Stimulated activated CD4-positive, alpha-beta T cell treated with anti-CD3 and anti-CD28 coated beads, Interleukin-12 subunit alpha, Interleukin-12 subunit beta, amount 100 ng/mL, for 4 hours (primary cell): ENCODE data around the gene DHRS4.
A peak's percentile ranks its signal among the peaks of the same experiment; 100 is the strongest.
"Not testable (repeated sequence)": the region's sequence is repeated elsewhere in the genome, so short reads cannot be mapped to it uniquely, and the experiment has no call there.

ENCODE experiments used
- DNase-seq: peaks from one replicate; pipeline ENCODE4 v3.0.0-alpha.2; 2020

Gene DHRS4

DNA sequence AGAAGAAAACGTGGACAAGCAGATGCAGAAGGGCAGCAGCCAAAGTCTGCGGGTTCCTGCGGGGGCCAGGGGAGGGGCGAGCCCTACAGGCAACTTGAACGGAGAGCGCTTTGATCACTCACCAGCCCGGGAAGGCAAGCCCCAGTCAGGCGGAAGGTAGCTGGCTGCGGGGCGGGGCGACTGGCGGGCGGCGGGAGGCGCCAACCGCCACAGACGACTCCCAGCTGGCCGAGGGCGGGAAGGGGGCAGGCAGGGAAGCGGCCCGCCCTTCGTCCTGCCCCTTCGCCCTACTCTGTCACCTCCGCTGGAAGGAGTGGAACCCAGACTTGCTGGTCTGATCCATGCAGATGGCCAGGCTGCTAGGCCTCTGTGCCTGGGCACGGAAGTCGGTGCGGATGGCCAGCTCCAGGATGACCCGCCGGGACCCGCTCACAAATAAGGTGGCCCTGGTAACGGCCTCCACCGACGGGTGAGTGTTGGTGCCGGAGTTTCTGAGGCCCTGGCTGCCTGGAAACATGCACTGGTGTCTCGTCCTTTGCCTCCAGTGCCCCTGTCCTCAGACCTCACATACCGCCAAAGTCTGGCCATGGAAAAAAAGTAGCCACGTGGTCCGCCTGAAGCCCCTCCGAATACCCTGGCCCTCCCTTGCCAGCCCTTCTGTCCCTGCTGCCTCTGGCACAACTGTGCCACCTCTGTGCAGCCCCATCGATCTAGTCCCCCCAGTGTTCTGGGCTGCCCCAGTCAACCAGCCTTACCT lies 35.2 kb downstream of the DHRS4 start, which contains the start of gene DHRS4L2:
DHRS4L2 (plus strand) TSS at position 323 of the 757 bp plus-strand sequence; CDS start at position 342, 19 bp downstream.
- DNase-seq = peak; percentile 80

DNA sequence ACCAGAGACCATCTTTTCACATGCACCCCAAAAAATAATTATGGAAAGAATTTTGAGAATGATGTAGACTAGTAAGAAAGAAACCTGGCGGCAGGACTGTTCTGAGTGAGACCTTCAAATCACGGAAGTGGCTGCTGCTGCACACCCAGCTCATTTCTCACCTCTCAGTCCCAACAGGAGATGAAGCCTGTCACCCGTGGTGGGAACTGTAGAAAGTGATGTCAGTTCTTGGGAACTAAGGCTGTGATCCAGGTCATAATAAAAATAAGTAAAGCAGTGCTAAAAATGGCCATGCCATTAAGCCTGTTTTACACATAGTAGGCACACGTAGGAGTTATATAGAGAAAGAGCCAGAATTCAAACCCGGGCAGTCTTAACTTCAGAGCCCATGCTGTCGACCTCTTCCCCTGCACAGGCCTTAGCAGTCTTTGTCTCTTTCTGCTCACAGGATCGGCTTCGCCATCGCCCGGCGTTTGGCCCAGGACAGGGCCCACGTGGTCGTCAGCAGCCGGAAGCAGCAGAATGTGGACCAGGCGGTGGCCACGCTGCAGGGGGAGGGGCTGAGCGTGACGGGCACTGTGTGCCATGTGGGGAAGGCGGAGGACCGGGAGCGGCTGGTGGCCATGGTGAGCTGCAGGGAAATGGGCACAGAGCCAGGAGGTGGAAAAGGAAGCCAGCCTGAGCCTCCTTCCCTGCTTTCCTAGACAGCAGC lies 36.3 kb downstream of the DHRS4 start:
- not testable (repeated sequence) for DNase-seq

DNA sequence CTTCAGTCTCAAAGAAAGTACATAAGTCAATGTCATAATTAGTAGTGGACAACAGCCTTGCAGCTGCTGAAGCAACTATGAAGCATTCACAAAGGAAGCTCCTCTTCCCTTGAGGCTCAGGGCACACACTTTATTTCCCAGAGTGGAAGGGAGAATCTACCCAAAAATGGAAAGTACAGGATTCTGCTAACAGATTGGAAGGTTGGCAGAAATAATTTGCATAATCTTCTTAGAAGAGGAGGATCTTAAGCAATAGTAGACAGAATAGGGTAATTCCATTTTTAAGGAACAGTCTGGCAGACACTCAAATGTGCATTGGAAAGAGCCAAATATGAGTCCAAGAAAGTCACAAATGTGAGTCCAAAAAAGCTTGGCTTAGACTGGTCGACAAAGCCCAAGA lies 37.4 kb downstream of the DHRS4 start:
- not testable (repeated sequence) for DNase-seq

DNA sequence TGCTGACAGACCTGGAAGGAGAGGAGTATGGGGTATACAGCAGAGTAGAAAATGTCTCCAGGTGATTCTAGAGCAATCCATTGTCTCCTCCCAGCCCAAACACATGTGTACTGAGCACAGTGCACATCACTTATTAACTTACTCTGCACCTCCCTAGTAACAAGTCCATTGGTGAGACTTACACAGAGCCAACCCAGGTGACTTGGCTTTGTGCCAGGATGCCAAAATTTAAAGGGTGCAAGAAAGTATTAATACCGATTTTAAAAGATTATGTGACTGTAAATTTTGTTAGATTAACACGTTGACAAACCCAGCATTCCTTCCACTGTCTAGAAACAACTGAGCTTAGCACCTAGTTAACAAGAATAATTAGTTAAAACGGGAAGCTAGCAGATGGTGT lies 39.5 kb downstream of the DHRS4 start:
- not testable (repeated sequence) for DNase-seq

DNA sequence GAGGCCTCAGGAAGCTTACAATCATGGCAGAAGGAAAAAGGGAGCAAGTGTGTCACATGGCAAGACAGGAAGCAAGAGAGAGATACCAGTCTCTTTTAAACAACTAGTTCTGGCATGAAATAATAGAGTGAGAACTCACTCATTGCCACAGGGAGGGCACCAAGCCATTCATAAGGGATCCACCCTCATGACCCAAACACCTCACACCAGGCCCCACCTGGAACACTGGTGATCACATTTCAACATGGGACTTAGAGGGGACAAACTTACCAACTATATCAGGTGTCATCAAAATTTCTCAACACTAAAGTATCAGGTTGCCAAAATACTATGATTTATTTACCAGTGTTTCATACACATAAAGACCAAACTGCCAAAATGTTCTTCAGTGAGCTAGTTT lies 42.4 kb downstream of the DHRS4 start:
- not testable (repeated sequence) for DNase-seq

DNA sequence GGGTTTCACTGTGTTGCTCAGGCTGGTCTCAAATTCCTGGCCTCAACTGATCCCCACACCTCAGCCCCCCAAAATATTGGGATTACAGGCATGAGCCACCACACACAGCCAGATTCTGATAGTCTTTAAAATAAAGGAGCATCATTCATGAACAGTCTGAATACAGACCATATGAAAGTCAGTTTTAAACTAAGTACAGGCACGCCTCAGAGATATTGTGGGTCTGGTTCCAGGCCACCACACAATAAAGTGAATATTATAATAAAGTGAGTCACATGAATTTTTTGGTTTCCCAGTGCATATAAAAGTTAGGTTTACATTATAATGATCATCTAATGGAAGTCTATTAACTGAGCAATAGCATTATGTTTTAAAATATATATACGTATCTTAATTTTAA lies 43.3 kb downstream of the DHRS4 start:
- DNase-seq = not testable (repeated sequence)

DNA sequence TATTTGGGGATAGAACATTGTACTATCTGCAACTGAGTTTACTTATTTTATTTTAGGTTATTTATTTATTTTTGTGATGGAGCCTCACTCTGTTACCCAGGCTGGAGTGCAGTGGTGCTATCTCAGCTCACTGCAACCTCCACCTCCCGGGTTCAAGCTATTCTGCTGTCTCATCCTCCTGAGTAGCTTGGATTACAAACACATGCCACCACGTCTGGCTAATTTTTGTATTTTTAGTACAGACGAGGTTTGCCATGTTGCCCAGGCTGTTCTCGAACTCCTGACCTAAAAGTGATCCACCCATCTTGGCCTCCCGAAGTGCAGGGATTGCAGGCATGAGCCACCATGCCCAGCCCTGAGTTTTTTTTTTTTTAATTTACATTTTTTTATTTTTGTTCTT lies 46.1 kb downstream of the DHRS4 start:
- DNase-seq = not testable (repeated sequence)

DNA sequence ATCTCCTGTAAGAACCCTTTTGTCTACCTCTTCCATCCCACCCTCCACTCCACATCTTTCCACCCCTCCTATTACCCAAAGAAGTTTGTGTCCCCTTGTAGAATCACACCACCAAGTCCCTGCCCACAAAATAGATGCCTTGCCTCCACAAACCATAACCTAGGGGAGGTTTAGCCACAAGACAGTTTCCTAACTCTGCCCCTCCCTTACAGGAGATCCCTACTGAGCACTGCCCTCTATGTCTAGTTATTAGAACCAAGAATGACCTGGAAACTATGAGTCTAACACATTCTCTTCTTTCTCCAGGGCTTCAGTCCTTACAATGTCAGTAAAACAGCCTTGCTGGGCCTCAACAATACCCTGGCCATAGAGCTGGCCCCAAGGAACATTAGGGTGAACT lies 47.5 kb downstream of the DHRS4 start:
- not testable (repeated sequence) for DNase-seq

DNA sequence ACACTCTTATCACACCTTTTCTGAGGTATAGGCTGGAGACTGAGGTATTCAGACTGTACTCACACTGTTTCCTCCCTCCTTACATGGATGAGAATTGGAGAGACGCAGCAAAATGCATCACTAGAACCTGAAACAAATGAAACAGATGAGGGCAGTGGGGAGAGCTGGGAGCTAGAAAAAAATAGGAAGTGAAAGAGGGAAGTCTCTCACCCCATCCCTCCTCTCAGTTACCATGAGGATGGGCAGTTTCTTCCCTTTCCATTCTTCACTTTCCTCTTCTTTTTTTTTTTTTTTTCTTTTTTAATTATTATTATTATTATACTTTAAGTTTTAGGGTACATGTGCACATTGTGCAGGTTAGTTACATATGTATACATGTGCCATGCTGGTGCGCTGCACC lies 48.1 kb downstream of the DHRS4 start:
- DNase-seq = not testable (repeated sequence)

DNA sequence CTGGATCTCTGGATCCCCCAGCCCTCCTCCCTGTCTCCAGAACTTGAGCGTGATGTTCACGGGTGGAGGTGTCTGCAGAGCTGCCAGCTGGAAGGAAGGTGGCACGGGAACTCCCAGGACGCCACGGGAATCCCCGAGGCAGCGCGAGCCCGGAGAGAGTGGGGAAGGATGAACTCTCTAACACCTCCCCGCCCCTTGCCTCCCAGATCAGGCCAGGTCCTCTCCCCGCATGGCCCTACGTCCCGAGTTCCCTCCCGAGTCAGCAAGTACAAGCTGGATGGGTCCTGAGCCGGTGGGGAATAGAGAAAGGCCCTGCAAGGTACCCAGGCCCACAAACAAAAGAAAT lies 52.9 kb downstream of the DHRS4 start:
- DNase-seq = not testable (repeated sequence)

DNA sequence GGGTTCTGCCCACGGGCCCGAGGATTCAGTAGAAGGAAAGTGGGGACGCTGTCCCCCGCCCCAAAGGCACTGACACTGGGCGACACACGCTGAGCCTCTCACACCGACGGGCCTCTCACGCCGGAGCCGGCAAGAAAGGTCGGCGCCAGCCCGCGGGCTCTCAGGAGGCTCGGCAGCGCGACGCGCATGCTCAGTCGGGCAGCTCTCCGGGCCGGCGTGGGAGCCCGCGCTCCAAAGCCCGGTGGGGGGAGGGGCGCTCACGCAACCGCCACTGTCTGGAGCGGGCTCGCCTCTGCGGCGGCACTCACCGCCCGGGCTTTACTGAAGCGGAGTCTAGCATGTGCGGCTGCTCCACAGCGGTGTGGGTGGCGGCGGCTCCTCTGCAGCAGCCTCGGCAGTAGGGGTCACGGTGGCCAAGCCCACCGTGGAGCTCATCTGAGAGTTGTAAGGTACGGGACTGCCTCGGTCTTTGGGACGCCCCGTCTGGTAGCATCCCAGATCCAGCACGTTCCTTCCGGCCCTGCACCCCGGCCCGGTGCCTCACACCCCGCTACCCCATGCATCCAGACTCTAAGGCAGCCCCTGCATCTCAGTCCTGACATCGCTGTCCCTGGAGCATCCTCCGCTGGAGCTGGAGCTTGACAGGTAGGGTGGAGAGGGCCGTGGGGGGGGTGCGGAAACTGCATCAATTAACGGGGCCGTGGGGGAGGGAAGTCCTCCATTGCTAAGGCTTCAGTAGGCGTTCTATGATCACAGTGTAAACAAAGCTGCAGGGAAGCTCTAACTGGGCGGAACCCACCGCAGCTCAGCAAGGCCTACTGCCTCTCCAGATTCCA lies 53.5 kb downstream of the DHRS4 start:
- peak; percentile 68 for DNase-seq

DNA sequence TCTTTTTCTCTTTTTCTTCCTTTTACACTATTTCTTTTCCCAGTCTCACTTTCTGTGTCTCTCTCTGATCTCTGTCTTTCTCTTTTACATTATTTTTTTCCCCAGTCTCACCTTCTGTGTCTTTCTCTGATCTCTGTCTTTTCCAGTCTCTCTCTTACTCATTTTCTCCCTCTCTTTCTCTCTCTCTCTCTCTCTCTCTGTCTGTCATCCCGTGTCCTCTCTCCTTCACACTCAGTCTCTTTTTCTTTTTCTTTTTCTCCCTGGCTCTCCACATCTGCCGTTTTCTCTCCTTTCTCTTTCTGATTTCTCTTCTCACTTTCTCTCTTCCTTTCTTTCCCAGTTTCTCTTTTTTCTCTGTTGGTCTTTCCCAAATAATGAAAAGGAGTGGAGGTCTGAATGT lies 57.5 kb downstream of the DHRS4 start:
- DNase-seq = no peak

DNA sequence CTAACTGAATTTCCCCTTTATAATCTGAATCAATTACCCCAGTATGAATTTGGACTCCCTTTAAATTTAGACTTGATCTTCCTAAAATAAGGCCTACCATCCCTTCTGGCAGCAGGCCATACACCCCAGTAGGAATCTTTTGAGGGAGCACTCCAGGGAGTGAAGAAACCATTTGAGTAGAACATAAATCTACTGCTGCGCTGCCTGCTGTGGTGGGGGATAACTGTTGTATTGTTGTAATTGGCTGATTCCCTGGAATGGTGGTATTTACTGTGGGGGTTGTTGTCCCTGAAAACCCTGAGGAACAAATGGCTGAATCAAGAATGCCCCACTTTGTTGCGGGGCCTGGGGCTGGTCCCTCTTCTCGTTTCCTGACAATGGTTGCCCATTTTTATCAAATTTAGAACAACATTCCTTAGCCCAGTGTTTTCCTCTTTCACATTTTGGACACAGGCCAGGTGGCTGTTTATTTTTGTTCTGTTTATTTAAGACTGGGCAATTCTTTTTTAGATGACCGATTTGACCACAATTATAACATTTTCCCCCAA lies 59.2 kb downstream of the DHRS4 start:
- not testable (repeated sequence) for DNase-seq

DNA sequence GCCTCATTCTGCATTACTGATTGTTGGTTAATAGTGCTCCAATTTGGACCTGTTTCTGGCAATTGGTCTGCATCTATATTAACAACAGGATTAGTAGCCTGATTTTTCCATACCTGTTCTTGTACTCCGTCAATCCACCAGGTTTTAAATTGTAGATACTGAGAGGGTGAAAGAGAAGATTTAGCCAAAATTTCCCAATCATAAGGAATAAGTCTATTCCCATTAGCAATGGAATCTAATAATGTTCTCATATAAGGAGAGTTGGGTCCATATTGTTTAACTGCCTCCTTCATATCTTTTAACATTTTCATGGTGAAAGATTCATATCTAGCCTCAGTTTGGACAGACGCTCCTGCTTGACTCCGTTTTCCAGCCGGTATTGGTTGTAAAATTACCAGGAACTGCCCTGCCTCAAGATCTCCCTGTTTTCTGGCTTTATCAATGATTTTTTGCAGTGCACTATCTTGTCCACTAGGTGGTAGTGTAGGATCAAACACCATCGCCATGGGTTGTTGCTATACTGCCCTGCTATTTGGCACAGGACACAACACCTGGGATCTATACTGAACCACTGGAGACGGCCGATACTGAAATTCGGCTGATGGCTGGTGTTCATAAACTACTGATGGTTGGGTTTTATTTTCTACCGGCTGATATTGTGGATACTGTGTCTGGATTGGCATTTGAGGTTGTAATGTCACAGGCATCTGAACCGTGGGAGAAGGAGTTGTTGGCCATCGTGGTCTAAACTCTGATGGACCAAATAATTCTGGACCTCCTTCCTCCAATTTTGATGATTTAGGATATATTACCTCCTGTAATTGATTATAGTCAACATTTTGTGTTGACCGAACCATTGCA lies 60.3 kb downstream of the DHRS4 start:
- DNase-seq = no peak

DNA sequence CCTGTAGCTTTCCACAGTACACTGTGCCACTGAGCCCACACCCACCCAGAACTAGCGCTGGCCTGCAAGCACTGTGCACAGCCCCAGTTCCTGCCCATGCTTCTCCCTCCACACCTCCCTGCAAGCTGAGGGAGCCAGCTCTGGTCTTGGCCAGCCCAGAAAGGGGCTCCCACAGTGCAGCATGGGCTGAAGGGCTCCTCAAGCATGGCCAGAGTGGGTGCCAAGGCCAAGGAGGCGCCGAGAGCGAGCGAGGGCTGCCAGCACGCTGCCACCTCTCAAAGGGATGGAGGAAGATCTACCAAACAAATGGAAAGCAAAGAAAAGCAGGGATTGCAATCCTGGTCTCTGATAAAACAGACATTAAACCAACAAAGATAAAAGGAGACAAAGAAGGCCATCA lies 62.2 kb downstream of the DHRS4 start:
- not testable (repeated sequence) for DNase-seq
